ENCODE data around the gene MEF2A.

DNA sequence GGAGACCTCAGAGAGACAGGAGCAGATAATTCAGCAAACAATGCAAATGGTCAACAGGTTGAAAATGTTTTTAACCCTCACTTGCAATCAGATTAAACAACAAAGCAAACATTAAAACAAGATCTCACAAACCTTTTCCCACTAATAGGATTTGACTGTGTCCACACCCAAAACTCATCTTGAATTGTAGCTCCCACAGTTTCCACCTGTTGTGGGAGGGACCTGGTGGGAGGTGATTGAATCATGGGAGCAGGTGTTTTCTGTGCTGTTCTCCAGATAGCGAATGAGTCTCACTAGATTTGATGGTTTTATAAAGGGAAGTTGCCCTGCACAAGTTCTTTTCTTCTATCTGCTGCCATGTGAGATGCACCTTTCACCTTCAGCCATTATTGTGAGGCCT lies 168.8 kb downstream of the MEF2A start:
- no peak for TF ChIP-seq YY1 (IDR thresholded peaks at IDR 0.05; ENCODE audit: insufficient read depth, insufficient read length)
- TF ChIP-seq ZNF274 (IDR thresholded peaks at IDR 0.05; ENCODE audit: low read depth, low read length): no peak

All from NT2/D1 (cell line).